VCaP (cell line): ENCODE data around the gene CKS2.
"Not testable (repeated sequence)": the region's sequence is repeated elsewhere in the genome, so short reads cannot be mapped to it uniquely, and the experiment has no call there.

Source experiments
- H3K27ac ChIP-seq: fragments of 450-650 bp; 2 replicates; pipeline ENCODE4 v1.5.1; 2017
- CTCF ChIP-seq: fragments of 450-650 bp; conservative IDR thresholded peaks from 2 replicates; pipeline ENCODE4 v1.5.1; 2017; ENCODE audit warnings: mild to moderate bottlenecking, moderate library complexity

The CKS2 gene

GRCh38 chr9:89342948-89343347 is 32.0 kb downstream of the CKS2 start:
- H3K27ac ChIP-seq, result no peak overlapping the region
- TF ChIP-seq CTCF, result no peak

GRCh38 chr9:89343812-89344211 is 32.8 kb downstream of the CKS2 start:
- not testable (repeated sequence) for H3K27ac ChIP-seq

- no peak for TF ChIP-seq CTCF
Observed at GRCh38 chr9:89345476-89345875, 34.5 kb downstream of the CKS2 start.

GRCh38 chr9:89346696-89347095 is 35.7 kb downstream of the CKS2 start:
- no peak overlapping the region for H3K27ac ChIP-seq
- TF ChIP-seq CTCF, result no peak

More at GRCh38 chr9:89345476-89345875, 34.5 kb downstream of the CKS2 start:
- H3K27ac ChIP-seq, result no peak overlapping the region

GRCh38 chr9:89347651-89348050 is 36.7 kb downstream of the CKS2 start:
- no peak overlapping the region for H3K27ac ChIP-seq
- no peak for TF ChIP-seq CTCF

- TF ChIP-seq CTCF, result no peak
- H3K27ac ChIP-seq, result no peak overlapping the region
Observed at GRCh38 chr9:89349607-89350006, 38.6 kb downstream of the CKS2 start.

GRCh38 chr9:89350988-89351557 is 40.1 kb downstream of the CKS2 start:
- TF ChIP-seq CTCF, result no peak

GRCh38 chr9:89351584-89352300 is 40.7 kb downstream of the CKS2 start:
- no peak for TF ChIP-seq CTCF
- H3K27ac ChIP-seq, result no peak overlapping the region

More at GRCh38 chr9:89350988-89351557, 40.1 kb downstream of the CKS2 start:
- no peak overlapping the region for H3K27ac ChIP-seq
